Measurements from ENCODE around the gene IRF3. TPM values are rescaled to one million over a fixed set of nuclear protein-coding genes. Genes with fewer than 3 reads are reported as not detected.

Gene IRF3
- total RNA-seq, 4 donors from 2014 or later, result 8.2 to 106 (median 63.9) TPM

GRCh38 chr19:49676136-49676783, 10.6 kb upstream of the IRF3 start:
- Histone ChIP-seq H3K27ac (peak overlapping the region; percentile 93 to 95), H3K4me3 (peak overlapping the region; percentile 31 to 39), H3K27me3 (no peaks in the 10 kb centered on the region), H3K36me3 (no peaks in the 10 kb centered on the region), H3K9me3 (no peaks in the 10 kb centered on the region), H3K4me1 (peaks cover 0 to 4% of the 10 kb centered on the region in 2 donors)
- intact Hi-C loops (cut with DNase I; ENCODE audit: low total_unique reads), result no loop called here
- TF ChIP-seq CTCF (IDR thresholded peaks at IDR 0.05) (no peak), POLR2A (IDR thresholded peaks at IDR 0.05) (peak in 1 of 2 donors; percentile 9)
- peak; percentile 86 to 93 for DNase-seq

GRCh38 chr19:49672131-49672919, 6.7 kb upstream of the IRF3 start:
- TF ChIP-seq POLR2A (IDR thresholded peaks at IDR 0.05) (no peak), CTCF (IDR thresholded peaks at IDR 0.05) (peak; percentile 81 to 92 (median 83))
- H3K27me3 ChIP-seq, result no peaks in the 10 kb centered on the region
- DNase-seq, result peak; percentile 68 to 73
- H3K4me3 ChIP-seq, result no peak overlapping the region
- no peaks in the 10 kb centered on the region for H3K9me3 ChIP-seq
- no peaks in the 10 kb centered on the region for H3K36me3 ChIP-seq
- H3K27ac ChIP-seq, result peak overlapping the region in 1 of 2 donors; percentile 54
- intact Hi-C loops (cut with DNase I; ENCODE audit: low total_unique reads), result no loop called here
- H3K4me1 ChIP-seq, result no peaks in the 10 kb centered on the region

- peaks cover 0 to 6% of the 10 kb centered on the region in 2 donors for H3K4me1 ChIP-seq
- TF ChIP-seq POLR2A (IDR thresholded peaks at IDR 0.05) (no peak), CTCF (IDR thresholded peaks at IDR 0.05) (no peak)
- intact Hi-C loops (cut with DNase I; ENCODE audit: low total_unique reads), result no loop called here
- no peak overlapping the region for H3K27ac ChIP-seq
- H3K27me3 ChIP-seq, result no peaks in the 10 kb centered on the region
- H3K4me3 ChIP-seq, result no peak overlapping the region
- DNase-seq, result no peak
- H3K9me3 ChIP-seq, result no peaks in the 10 kb centered on the region
- H3K36me3 ChIP-seq, result no peaks in the 10 kb centered on the region
Observed at GRCh38 chr19:49669516-49669915, 3.9 kb upstream of the IRF3 start.

GRCh38 chr19:49667473-49667872, 1.8 kb upstream of the IRF3 start:
- Histone ChIP-seq H3K27me3 (no peaks in the 10 kb centered on the region), H3K9me3 (no peaks in the 10 kb centered on the region), H3K36me3 (no peaks in the 10 kb centered on the region), H3K4me3 (no peak overlapping the region), H3K4me1 (peaks cover 0 to 6% of the 10 kb centered on the region in 2 donors), H3K27ac (no peak overlapping the region)
- no peak for DNase-seq
- TF ChIP-seq CTCF (IDR thresholded peaks at IDR 0.05) (no peak), POLR2A (IDR thresholded peaks at IDR 0.05) (no peak)
- intact Hi-C loops (cut with DNase I; ENCODE audit: low total_unique reads), result no loop called here

GRCh38 chr19:49666120-49666444, 425 bp upstream of the IRF3 start:
- H3K9me3 ChIP-seq, result no peaks in the 10 kb centered on the region
- intact Hi-C loops (cut with DNase I; ENCODE audit: low total_unique reads), result no loop called here
- peak overlapping the region; percentile 87 for H3K27ac ChIP-seq
- peaks cover 0 to 6% of the 10 kb centered on the region in 2 donors for H3K4me1 ChIP-seq
- no peaks in the 10 kb centered on the region for H3K36me3 ChIP-seq
- peak overlapping the region; percentile 61 to 77 for H3K4me3 ChIP-seq
- TF ChIP-seq POLR2A (IDR thresholded peaks at IDR 0.05), result no peak
- no peak for TF ChIP-seq CTCF (IDR thresholded peaks at IDR 0.05)
- no peak for DNase-seq
- no peaks in the 10 kb centered on the region for H3K27me3 ChIP-seq
